SK-N-SH treated with all-trans-retinoic acid at 6 μM for 48 hours (cell line): ENCODE measurements around the gene NAA15.
A peak's percentile ranks its signal among the peaks of the same experiment; 100 is the strongest.

Source experiments
- ARNTL ChIP-seq: fragments of 450-650 bp; formaldehyde crosslinking; IDR thresholded peaks from 2 replicates; pipeline ENCODE4 v1.5.0; 2020; ENCODE audit warnings: low read depth, mild to moderate bottlenecking, moderate library complexity, borderline replicate concordance
- BACH2 ChIP-seq: fragments of 250-450 bp; sonication (Bioruptor Pico); IDR thresholded peaks from 2 replicates; pipeline ENCODE4 v1.9.0; 2021; ENCODE audit warnings: mild to moderate bottlenecking, borderline replicate concordance
- CREB5 ChIP-seq: fragments of 250-450 bp; sonication (Bioruptor Pico); IDR thresholded peaks from 2 replicates; pipeline ENCODE4 v1.5.1; 2020; ENCODE audit warnings: low read depth, mild to moderate bottlenecking, moderate library complexity
- CSDC2 ChIP-seq: fragments of 250-450 bp; sonication (Bioruptor Pico); IDR thresholded peaks from 2 replicates; pipeline ENCODE4 v1.5.0; 2020; ENCODE audit warnings: mild to moderate bottlenecking, moderate library complexity
- ISL1 ChIP-seq: fragments of 250-450 bp; sonication (Bioruptor Pico); IDR thresholded peaks from 2 replicates; pipeline ENCODE4 v2.1.2; 2022; ENCODE audit warnings: mild to moderate bottlenecking, moderate library complexity
- PATZ1 ChIP-seq: fragments of 250-450 bp; sonication (Bioruptor Pico); IDR thresholded peaks from 2 replicates; pipeline ENCODE4 v1.8.0; 2020; ENCODE audit warnings: mild to moderate bottlenecking, moderate library complexity, borderline replicate concordance
- RARB ChIP-seq: fragments of 250-450 bp; sonication (Bioruptor Pico); IDR thresholded peaks from 2 replicates; pipeline ENCODE4 v1.8.0; 2021; ENCODE audit warnings: mild to moderate bottlenecking, moderate library complexity
- SNAI2 ChIP-seq: fragments of 250-450 bp; sonication (Bioruptor Pico); IDR thresholded peaks from 2 replicates; pipeline ENCODE4 v1.5.0; 2020; ENCODE audit warnings: mild to moderate bottlenecking, moderate library complexity
- TOX ChIP-seq: fragments of 250-450 bp; sonication (Bioruptor Pico); IDR thresholded peaks from 2 replicates; pipeline ENCODE4 v1.8.0; 2021; ENCODE audit warnings: mild to moderate bottlenecking, moderate library complexity, borderline replicate concordance
- ZC3H10 ChIP-seq: fragments of 250-450 bp; sonication (Bioruptor Pico); IDR thresholded peaks from 2 replicates; pipeline ENCODE4 v1.5.1; 2021; ENCODE audit warnings: mild to moderate bottlenecking, moderate library complexity
- ZFP3 ChIP-seq: fragments of 250-450 bp; sonication (Bioruptor Pico); IDR thresholded peaks from 2 replicates; pipeline ENCODE4 v1.5.0; 2020; ENCODE audit warnings: mild to moderate bottlenecking, moderate library complexity

GRCh38 chr4:139453371-139454110 lies 152.2 kb downstream of the NAA15 start:
- TF ChIP-seq PATZ1 (CRISPR knock-in tag) = no peak
- peak; percentile 48; the same call in 1 of the 2 replicates for TF ChIP-seq CSDC2 (CRISPR knock-in tag)
- no peak for TF ChIP-seq RARB (CRISPR knock-in tag)
- TF ChIP-seq ZFP3 (CRISPR knock-in tag) = peak; percentile 69; the same call in 1 of the 2 replicates
- TF ChIP-seq ISL1 (CRISPR knock-in tag) = no peak
- TF ChIP-seq ARNTL (CRISPR knock-in tag) = no peak
- no peak for TF ChIP-seq SNAI2
- TF ChIP-seq ZC3H10 (CRISPR knock-in tag) = no peak
- no peak for TF ChIP-seq CREB5 (CRISPR knock-in tag)
- TF ChIP-seq BACH2 (CRISPR knock-in tag) = no peak
- TF ChIP-seq TOX (CRISPR knock-in tag) = no peak
